Measurements from ENCODE around the gene AKR1C2. TPM values are rescaled to one million over a fixed set of nuclear protein-coding genes. Genes with fewer than 3 reads are reported as not detected.
"Not testable (repeated sequence)": the region's sequence is repeated elsewhere in the genome, so short reads cannot be mapped to it uniquely, and the experiment has no call there.

AKR1C2 gene
- total RNA-seq (2021) (1,997 and 2,032 TPM in 2 replicates), Bru-seq, nascent RNA (percentile 100 among the genes with signal in this experiment), BruChase-seq, experiment 1, labeled RNA remaining after a 2-hour chase (percentile 100 among the genes with signal in this experiment), BruChase-seq, experiment 2, labeled RNA remaining after a 6-hour chase (percentile 99 among the genes with signal in this experiment)
- long read RNA-seq, transcript AKR1C2-201 (9 exons, 3,756 nt): major isoform, 228 of 2,511 reads
- long read RNA-seq, partial matches to known transcripts: 768 of 2,511 reads
- long read RNA-seq, other reads (novel, unspliced or antisense): 1,514 of 2,511 reads

DNA sequence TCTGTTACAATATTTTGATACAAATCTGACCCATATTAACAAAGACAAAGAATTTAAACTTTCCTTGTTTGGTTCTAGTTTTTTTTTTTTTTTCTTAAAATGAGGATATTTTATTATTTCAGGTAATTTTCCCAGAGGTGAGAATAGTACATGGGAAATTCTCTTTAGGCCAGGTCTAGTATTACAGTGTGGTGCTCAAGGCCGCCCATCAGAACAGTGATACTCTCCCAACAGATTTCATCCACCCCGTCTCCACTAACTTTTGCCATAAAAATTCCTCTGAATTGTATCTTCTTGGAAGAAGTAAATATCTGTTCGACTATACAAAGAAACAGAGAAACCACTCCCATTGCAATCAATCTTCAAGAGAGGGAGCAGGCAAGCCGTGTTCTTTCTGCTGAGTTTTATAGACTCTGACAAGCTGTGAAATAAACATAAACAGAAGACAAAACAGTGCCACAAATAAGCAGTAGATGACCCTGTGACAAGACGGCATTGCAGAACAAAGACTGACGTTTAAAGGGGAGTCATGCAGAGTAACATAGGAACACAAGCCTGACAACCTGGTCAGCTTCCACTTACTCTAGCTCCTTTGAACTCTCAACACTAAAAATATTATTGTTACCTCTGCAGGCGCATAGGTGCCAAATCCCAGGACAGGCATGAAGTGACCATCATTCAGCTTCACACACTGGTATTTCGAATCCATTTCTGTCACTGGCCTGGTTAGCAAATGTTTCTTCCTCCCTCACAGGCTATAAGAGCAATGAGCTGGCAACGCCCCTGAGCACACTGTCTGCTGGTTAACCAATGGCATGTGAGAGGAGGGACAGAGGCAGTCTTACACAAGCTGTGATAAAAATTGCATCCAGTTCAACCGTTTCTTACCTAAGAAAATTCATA is at the start of gene AKR1C2:
TSS of gene AKR1C2 (minus strand) at position 731 of the 903 bp plus-strand sequence. CDS start at position 709, 22 bp downstream.
- Histone ChIP-seq H3K4me3 (peak within 1 kb of the TSS; percentile 83), H3K27ac (peak within 1 kb of the TSS; percentile 92), H3F3A (ENCODE audit: insufficient read depth, low read depth) (peaks cover 43% of the 10 kb centered on the region), H3K79me2 (ENCODE audit: low read depth) (peaks cover 64% of the 10 kb centered on the region), H4K20me1 (ENCODE audit: insufficient read depth) (peaks cover 14% of the 10 kb centered on the region), H3K4me2 (peak within 1 kb of the TSS; percentile 84), H3K36me3 (ENCODE audit: low read depth) (peaks cover 37% of the 10 kb centered on the region)
- H3K9me2 ChIP-seq (ENCODE audit: insufficient read depth); H3K4me1 ChIP-seq (replicated peaks; ENCODE audit: insufficient read depth); POLR2A ChIA-PET (ENCODE audit: unreplicated experiment); H3K9me3 ChIP-seq (ENCODE audit: insufficient read depth, low read depth); H2AFZ ChIP-seq; H3K27me3 ChIP-seq (ENCODE audit: insufficient read depth, low read depth); intact Hi-C loops (cut with micrococcal nuclease; ENCODE audit: unreplicated experiment); CTCF ChIA-PET: not testable (repeated sequence)
- TSS peak; percentile 14 for BruUV-seq (replicated peaks)
- peak in 1 of 2 experiments; percentile 61 for DNase-seq

DNA sequence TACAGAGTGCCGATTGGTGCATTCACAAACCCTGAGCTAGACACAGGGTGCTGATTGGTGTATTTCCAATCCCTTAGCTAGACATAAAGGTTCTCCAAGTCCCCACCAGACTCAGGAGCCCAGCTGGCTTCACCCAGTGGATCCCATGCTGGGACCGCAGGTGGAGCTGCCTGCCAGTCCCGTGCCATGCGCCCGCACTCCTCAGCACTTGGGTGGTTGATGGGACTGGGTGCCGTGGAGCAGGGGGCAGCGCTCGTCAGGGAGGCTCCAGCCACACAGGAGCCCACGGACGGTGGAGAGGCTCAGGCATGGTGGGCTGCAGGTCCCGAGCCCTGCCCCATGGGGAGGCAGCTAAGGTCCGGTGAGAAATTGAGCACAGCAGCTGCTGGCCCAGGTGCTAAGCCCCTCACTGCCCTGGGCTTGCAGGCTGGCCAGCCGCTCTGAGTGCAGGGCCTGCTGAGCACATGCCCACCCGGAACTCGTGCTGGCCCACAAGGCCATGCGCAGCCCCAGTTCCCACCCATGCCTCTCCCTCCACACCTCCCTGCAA is 49.4 kb upstream of the AKR1C2 start:
- H3K79me2 ChIP-seq (ENCODE audit: low read depth); H3K9me2 ChIP-seq (ENCODE audit: insufficient read depth); CTCF ChIA-PET; BruUV-seq (replicated peaks); H3F3A ChIP-seq (ENCODE audit: insufficient read depth, low read depth); intact Hi-C loops (cut with micrococcal nuclease; ENCODE audit: unreplicated experiment); H3K4me3 ChIP-seq; H2AFZ ChIP-seq; H3K9me3 ChIP-seq (ENCODE audit: insufficient read depth, low read depth); H4K20me1 ChIP-seq (ENCODE audit: insufficient read depth); POLR2A ChIA-PET (ENCODE audit: unreplicated experiment); H3K27ac ChIP-seq; H3K36me3 ChIP-seq (ENCODE audit: low read depth); H3K4me2 ChIP-seq; DNase-seq; H3K27me3 ChIP-seq (ENCODE audit: insufficient read depth, low read depth): not testable (repeated sequence)
- H3K4me1 ChIP-seq (replicated peaks; ENCODE audit: insufficient read depth): peaks cover 15% of the 10 kb centered on the region; the same call in 1 of the 2 replicates

DNA sequence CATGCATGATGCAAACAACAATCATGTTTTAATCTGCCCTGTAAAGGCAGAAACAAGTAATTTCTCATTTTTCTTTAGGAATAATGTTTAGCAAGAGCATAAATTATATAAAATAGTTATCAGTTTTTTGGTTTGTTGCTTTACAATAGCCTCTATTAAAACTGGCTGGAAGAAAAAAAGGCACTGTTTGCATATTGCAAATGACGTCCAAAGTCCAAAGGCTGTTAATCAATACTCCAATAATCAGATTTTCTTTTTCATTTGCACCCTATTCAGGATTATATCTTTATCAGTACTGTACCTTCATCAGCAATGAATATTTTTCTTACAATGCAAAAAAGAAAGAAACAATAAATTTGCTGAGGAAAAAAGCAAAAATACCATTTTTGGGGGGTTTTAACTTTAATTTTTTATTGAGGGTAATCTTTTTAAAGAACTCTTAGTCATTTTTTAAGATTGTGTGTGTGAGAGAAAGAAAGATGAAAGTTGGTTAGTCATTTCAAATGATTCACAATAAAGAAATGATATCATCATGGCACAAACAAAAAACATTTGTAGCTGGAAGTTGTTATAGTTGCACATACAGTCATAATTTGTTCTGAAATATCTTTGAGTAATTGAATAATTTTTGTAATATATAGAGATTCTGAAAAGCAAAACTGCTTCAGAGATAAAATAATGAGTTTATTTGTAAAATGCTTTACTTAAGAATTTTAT is 44.4 kb upstream of the AKR1C2 start:
- no TSS peak for BruUV-seq (replicated peaks)

DNA sequence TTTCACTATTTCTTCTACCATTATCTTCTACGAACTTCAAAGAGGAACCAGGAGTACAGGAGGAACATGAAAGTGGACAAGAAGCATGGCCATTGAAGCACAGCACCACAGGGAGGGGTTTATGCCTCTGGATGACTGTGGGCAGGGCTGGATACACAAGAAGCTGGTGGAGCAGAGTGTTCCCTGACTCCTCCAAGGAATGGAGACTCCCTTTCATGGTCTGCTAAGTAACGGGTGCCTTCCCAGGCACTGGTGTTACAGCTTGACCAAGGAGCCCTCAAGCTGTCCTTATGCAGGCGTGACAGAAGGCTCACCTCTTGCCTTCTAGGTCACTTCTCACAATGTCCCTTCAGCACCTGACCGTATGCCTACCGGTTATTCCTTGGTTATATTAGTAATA is 43.4 kb upstream of the AKR1C2 start:
- H3F3A ChIP-seq (ENCODE audit: insufficient read depth, low read depth); CTCF ChIA-PET; H3K27me3 ChIP-seq (ENCODE audit: insufficient read depth, low read depth); H4K20me1 ChIP-seq (ENCODE audit: insufficient read depth); intact Hi-C loops (cut with micrococcal nuclease; ENCODE audit: unreplicated experiment); DNase-seq; POLR2A ChIA-PET (ENCODE audit: unreplicated experiment); H3K9me2 ChIP-seq (ENCODE audit: insufficient read depth); H3K79me2 ChIP-seq (ENCODE audit: low read depth); H3K36me3 ChIP-seq (ENCODE audit: low read depth); H3K4me2 ChIP-seq; H3K27ac ChIP-seq; H2AFZ ChIP-seq; BruUV-seq (replicated peaks); H3K9me3 ChIP-seq (ENCODE audit: insufficient read depth, low read depth); H3K4me3 ChIP-seq: not testable (repeated sequence)
- H3K4me1 ChIP-seq (replicated peaks; ENCODE audit: insufficient read depth): 0 out of 2 replicates have a peak, but pooled peaks cover 16% of the 10 kb centered on the region

More for the DNA sequence above, 44.4 kb upstream of the AKR1C2 start:
- H3K36me3 ChIP-seq (ENCODE audit: low read depth): no peaks in the 10 kb centered on the region
- no peak overlapping the region; the same call in 1 of the 2 replicates for H3K27ac ChIP-seq
- no peaks in the 10 kb centered on the region for H4K20me1 ChIP-seq (ENCODE audit: insufficient read depth)
- POLR2A ChIA-PET (ENCODE audit: unreplicated experiment): interaction anchor here (0.6 to 0.7 kb wide), 2 partner anchors 23 to 270 kb away, joined by 3 to 8 read pairs; no protein-coding TSS in a partner anchor
- H3K4me3 ChIP-seq: no peak overlapping the region
- 0 out of 2 replicates have a peak, but pooled peaks cover 16% of the 10 kb centered on the region for H3K4me1 ChIP-seq (replicated peaks; ENCODE audit: insufficient read depth)
- H3K9me2 ChIP-seq (ENCODE audit: insufficient read depth): no peaks in the 10 kb centered on the region
- H3K79me2 ChIP-seq (ENCODE audit: low read depth): no peaks in the 10 kb centered on the region
- CTCF ChIA-PET: interaction anchor here (0.5 to 0.6 kb wide), 2 partner anchors 60 to 782 kb away, joined by 3 to 4 read pairs; no protein-coding TSS in a partner anchor
- TF ChIP-seq, protein P1, sequence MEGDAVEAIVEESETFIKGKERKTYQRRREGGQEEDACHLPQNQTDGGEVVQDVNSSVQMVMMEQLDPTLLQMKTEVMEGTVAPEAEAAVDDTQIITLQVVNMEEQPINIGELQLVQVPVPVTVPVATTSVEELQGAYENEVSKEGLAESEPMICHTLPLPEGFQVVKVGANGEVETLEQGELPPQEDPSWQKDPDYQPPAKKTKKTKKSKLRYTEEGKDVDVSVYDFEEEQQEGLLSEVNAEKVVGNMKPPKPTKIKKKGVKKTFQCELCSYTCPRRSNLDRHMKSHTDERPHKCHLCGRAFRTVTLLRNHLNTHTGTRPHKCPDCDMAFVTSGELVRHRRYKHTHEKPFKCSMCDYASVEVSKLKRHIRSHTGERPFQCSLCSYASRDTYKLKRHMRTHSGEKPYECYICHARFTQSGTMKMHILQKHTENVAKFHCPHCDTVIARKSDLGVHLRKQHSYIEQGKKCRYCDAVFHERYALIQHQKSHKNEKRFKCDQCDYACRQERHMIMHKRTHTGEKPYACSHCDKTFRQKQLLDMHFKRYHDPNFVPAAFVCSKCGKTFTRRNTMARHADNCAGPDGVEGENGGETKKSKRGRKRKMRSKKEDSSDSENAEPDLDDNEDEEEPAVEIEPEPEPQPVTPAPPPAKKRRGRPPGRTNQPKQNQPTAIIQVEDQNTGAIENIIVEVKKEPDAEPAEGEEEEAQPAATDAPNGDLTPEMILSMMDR (conservative IDR thresholded peaks at IDR 0.05): no peak
- TF ChIP-seq EZH2 (IDR thresholded peaks at IDR 0.05; ENCODE audit: low read depth): no peak
- H3F3A ChIP-seq (ENCODE audit: insufficient read depth, low read depth): no peaks in the 10 kb centered on the region
- H3K4me2 ChIP-seq: no peak overlapping the region
- no peaks in the 10 kb centered on the region for H3K9me3 ChIP-seq (ENCODE audit: insufficient read depth, low read depth)
- H3K27me3 ChIP-seq (ENCODE audit: insufficient read depth, low read depth): no peaks in the 10 kb centered on the region
- intact Hi-C loops (cut with micrococcal nuclease; ENCODE audit: unreplicated experiment): no loop called here
- peak in 1 of 2 experiments; percentile 37 for DNase-seq
- H2AFZ ChIP-seq: no peak overlapping the region
